DOHH2 (cell line): ENCODE results near the gene SDCBP2.

Experiments used
- H3F3A ChIP-seq: fragments of 200-600 bp; sonication (generic), shearing (Covaris generic); 2 replicates; pipeline ENCODE4 v1.6.0; 2016; ENCODE audit warnings: antibody characterized with exemption, mild to moderate bottlenecking; ENCODE audit not compliant: control insufficient read depth, insufficient read depth
- H3K27ac ChIP-seq: fragments of 200-600 bp; sonication (generic); 2 replicates; pipeline ENCODE4 v1.5.1; 2014; ENCODE audit warnings: low read depth, mild to moderate bottlenecking, low read length, moderate library complexity
- H3K27me3 ChIP-seq: fragments of 200-600 bp; sonication (generic); 2 replicates; pipeline ENCODE4 v1.6.1; 2014; ENCODE audit warnings: mild to moderate bottlenecking, low read length, mixed read lengths; ENCODE audit not compliant: control insufficient read depth
- H3K36me3 ChIP-seq: fragments of 200-600 bp; sonication (generic); 2 replicates; pipeline ENCODE4 v1.6.1; 2014; ENCODE audit warnings: mild to moderate bottlenecking, low read length, moderate library complexity, mixed read lengths; ENCODE audit not compliant: control insufficient read depth
- H3K4me1 ChIP-seq: fragments of 200-600 bp; sonication (generic); 2 replicates; pipeline ENCODE4 v1.6.1; 2014; ENCODE audit warnings: mild to moderate bottlenecking, low read length, mixed read lengths; ENCODE audit not compliant: control insufficient read depth
- H3K4me2 ChIP-seq: fragments of 200-600 bp; sonication (generic); 2 replicates; pipeline ENCODE4 v1.6.0; 2014; ENCODE audit warnings: mild to moderate bottlenecking, low read length, moderate library complexity
- H3K4me3 ChIP-seq: fragments of 200-600 bp; sonication (generic); 2 replicates; pipeline ENCODE4 v1.5.1; 2014; ENCODE audit warnings: mild to moderate bottlenecking, low read length, mixed read lengths
- H3K79me2 ChIP-seq: fragments of 200-600 bp; sonication (generic); 2 replicates; pipeline ENCODE4 v1.6.1; 2014; ENCODE audit warnings: mild to moderate bottlenecking, low read length, mixed read lengths; ENCODE audit not compliant: control insufficient read depth
- H3K9me2 ChIP-seq: fragments of 200-600 bp; sonication (generic); replicated peaks from 2 replicates; pipeline ENCODE4 v1.6.1; 2014; ENCODE audit warnings: mild to moderate bottlenecking, low read length, mixed read lengths; ENCODE audit not compliant: control insufficient read depth
- H3K9me3 ChIP-seq: fragments of 200-600 bp; sonication (generic); 2 replicates; pipeline ENCODE4 v1.6.1; 2014; ENCODE audit warnings: antibody characterized with exemption, low read length, mixed read lengths; ENCODE audit not compliant: control insufficient read depth, insufficient read depth
- H4K20me1 ChIP-seq: fragments of 200-600 bp; sonication (generic); 2 replicates; pipeline ENCODE4 v1.6.0; 2014; ENCODE audit warnings: low read depth, mild to moderate bottlenecking, antibody characterized with exemption, low read length, moderate library complexity; ENCODE audit not compliant: control insufficient read depth, insufficient read depth
- EZH2phosphoT487 ChIP-seq: fragments of 200-600 bp; sonication (generic); IDR thresholded peaks from 2 replicates; pipeline ENCODE4 v1.6.1; 2017; ENCODE audit warnings: borderline replicate concordance, mild to moderate bottlenecking, antibody characterized with exemption, low read length, moderate library complexity, mixed read lengths
- TF ChIP-seq, protein P1 (sequence below): fragments of 200-600 bp; sonication (generic); IDR thresholded peaks from one replicate; pipeline ENCODE4 v1.5.1; 2014; ENCODE audit warnings: antibody characterized with exemption, mild to moderate bottlenecking, low read depth, low read length; ENCODE audit not compliant: poor library complexity, severe bottlenecking

The SDCBP2 gene

DNA sequence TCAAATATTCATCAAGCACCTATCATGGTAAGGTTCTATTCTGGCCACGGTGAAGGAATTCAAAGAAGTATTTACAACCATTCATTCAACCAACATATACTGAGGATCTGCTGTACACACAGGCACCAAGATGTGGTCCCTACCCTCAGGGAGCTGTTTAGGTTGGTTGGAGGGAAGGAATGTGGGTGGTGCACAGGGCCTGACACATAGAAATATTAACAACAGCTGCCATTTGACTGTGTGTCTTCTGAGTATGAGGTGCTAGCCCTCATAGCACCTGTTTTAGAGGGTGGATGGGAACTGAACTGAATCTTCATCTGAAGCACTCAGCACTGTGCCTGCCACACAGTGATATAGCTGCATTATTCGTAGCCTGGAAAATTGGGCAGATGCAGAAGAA lies 55.6 kb downstream of the SDCBP2 start:
- Histone ChIP-seq H3K4me2 (no peak overlapping the region), H3K4me1 (no peaks in the 10 kb centered on the region), H3K79me2 (no peaks in the 10 kb centered on the region), H3K36me3 (no peaks in the 10 kb centered on the region), H3K9me3 (no peaks in the 10 kb centered on the region), H3K27me3 (peaks cover 10% of the 10 kb centered on the region), H3K27ac (no peak overlapping the region), H4K20me1 (no peaks in the 10 kb centered on the region), H3K9me2 (no peaks in the 10 kb centered on the region), H3K4me3 (no peak overlapping the region), H3F3A (no peaks in the 10 kb centered on the region)
- TF ChIP-seq EZH2phosphoT487: no peak
- TF ChIP-seq, protein P1, sequence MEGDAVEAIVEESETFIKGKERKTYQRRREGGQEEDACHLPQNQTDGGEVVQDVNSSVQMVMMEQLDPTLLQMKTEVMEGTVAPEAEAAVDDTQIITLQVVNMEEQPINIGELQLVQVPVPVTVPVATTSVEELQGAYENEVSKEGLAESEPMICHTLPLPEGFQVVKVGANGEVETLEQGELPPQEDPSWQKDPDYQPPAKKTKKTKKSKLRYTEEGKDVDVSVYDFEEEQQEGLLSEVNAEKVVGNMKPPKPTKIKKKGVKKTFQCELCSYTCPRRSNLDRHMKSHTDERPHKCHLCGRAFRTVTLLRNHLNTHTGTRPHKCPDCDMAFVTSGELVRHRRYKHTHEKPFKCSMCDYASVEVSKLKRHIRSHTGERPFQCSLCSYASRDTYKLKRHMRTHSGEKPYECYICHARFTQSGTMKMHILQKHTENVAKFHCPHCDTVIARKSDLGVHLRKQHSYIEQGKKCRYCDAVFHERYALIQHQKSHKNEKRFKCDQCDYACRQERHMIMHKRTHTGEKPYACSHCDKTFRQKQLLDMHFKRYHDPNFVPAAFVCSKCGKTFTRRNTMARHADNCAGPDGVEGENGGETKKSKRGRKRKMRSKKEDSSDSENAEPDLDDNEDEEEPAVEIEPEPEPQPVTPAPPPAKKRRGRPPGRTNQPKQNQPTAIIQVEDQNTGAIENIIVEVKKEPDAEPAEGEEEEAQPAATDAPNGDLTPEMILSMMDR: no peak

DNA sequence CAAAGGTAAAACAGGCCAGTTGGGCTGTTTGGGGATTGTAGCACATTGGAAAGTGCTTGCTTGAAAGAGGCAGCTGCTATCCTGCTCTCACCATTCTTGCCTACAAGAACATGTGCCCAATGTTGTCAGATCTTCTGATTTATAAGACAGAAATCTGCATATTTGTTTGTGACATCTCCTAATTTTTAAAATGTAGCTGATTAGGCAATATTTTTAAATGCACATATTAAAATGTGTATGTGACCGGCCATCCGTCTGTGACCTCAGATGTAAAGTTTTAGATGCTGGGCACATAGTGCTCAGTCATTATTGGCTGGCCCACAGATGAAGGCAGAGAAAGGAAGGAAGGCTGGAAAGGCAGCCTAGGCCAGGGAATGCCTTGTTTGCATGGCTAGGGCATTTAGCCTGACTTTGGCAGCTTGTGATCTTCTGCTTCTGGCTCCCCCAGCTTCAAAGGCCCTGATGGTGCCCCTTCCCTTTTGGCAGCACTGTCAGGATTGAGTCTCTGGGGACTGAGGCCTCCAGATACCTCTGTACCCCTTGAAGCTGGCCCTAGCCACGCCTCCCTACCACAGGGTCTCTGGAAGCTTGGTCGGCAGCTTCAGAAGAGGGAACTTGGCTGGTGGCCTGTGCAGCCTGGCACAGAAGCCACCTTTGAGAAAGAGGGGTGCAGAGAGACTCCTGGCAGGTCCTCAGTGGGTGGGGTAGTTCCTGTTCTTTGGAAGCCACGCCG lies 56.4 kb downstream of the SDCBP2 start:
- no peaks in the 10 kb centered on the region for H3F3A ChIP-seq
- peaks cover 17% of the 10 kb centered on the region for H3K27me3 ChIP-seq
- no peak overlapping the region for H3K4me2 ChIP-seq
- H3K36me3 ChIP-seq: no peaks in the 10 kb centered on the region
- no peaks in the 10 kb centered on the region for H3K9me3 ChIP-seq
- no peaks in the 10 kb centered on the region for H3K9me2 ChIP-seq
- no peak overlapping the region for H3K27ac ChIP-seq
- no peak overlapping the region for H3K4me3 ChIP-seq
- no peak for TF ChIP-seq EZH2phosphoT487
- TF ChIP-seq, protein P1: no peak
- no peaks in the 10 kb centered on the region for H4K20me1 ChIP-seq
- no peaks in the 10 kb centered on the region for H3K79me2 ChIP-seq
- H3K4me1 ChIP-seq: no peaks in the 10 kb centered on the region

DNA sequence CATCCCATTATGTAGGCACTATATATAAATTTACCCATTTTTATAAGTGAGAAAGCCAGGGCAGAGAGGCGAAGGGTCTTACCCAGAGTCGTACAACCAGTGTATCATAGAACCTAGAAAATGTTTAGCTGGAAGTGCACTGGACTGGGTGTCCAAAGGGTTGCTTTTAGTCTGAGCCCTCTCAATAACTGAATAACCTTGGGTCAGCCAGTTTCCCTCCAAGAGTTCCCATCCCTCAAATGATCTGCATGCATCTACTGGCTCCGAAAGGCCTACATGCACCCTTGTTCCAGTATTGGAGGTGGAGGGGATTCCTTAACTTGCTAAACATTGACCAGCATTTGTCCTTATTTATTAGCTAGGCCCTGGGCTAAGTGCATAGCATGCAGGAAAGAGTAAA lies 59.1 kb downstream of the SDCBP2 start:
- TF ChIP-seq EZH2phosphoT487: no peak
- TF ChIP-seq, protein P1: no peak
- Histone ChIP-seq H3K27ac (no peak overlapping the region), H3K27me3 (peaks cover 44% of the 10 kb centered on the region), H4K20me1 (no peaks in the 10 kb centered on the region), H3F3A (no peaks in the 10 kb centered on the region), H3K4me2 (no peak overlapping the region), H3K36me3 (no peaks in the 10 kb centered on the region), H3K4me3 (no peak overlapping the region), H3K4me1 (no peaks in the 10 kb centered on the region; the same call in 1 of the 2 replicates), H3K9me2 (no peaks in the 10 kb centered on the region), H3K9me3 (no peaks in the 10 kb centered on the region), H3K79me2 (no peaks in the 10 kb centered on the region)
